ENCODE results near the gene TMEM145.

TMEM145 gene

GRCh38 chr19:42276284-42276683 lies 36.8 kb upstream of the TMEM145 start:
- peaks cover 12% of the 10 kb centered on the region for H3K79me2 ChIP-seq (ENCODE audit: low read length)
- no peaks in the 10 kb centered on the region for H3K9me3 ChIP-seq (ENCODE audit: insufficient read depth, low read length)
- no peaks in the 10 kb centered on the region for H4K20me1 ChIP-seq (ENCODE audit: insufficient read depth, low read length)
- peaks cover 17% of the 10 kb centered on the region for H3K36me3 ChIP-seq (replicated peaks; ENCODE audit: low read depth, low read length)
- H3K4me3 ChIP-seq (ENCODE audit: low read length), result no peak overlapping the region
- peak overlapping the region; percentile 14; the same call in 1 of the 2 replicates for H3K4me2 ChIP-seq (ENCODE audit: low read length)
- no peak overlapping the region for H2AFZ ChIP-seq (ENCODE audit: low read depth, low read length)
- H3K9ac ChIP-seq (ENCODE audit: low read length), result no peak overlapping the region
- H3K4me1 ChIP-seq (ENCODE audit: low read length), result peaks cover 26% of the 10 kb centered on the region
- TF ChIP-seq CTCF (IDR thresholded peaks at IDR 0.05; ENCODE audit: low read depth, low read length) (no peak), EZH2phosphoT487 (IDR thresholded peaks at IDR 0.05; ENCODE audit: low read depth) (no peak)
- no peak overlapping the region for H3K27ac ChIP-seq (ENCODE audit: low read length)
- no peaks in the 10 kb centered on the region for H3K27me3 ChIP-seq (ENCODE audit: low read depth, low read length)

DNA sequence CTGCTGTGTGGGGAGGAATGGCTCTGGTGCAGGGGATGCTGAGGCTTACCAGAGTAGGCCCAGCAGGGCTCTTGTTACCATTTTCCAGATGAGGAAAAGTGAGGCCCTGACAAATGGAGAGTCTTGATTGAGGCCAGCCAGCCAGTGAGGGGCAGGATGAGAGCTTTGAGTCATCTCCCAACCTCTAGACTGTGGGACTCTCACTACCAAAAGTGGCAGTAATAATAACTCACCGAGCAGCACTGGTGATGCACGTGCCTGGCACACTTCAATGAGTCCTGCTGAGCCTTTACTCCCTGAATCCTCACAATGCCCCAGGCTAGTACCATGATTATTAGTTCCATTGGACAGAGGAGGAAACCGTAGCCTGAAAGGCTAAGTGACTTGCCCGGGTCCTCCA lies 36.3 kb upstream of the TMEM145 start:
- Histone ChIP-seq H3K79me2 (ENCODE audit: low read length) (peaks cover 7% of the 10 kb centered on the region; the same call in 1 of the 2 replicates), H3K9me3 (ENCODE audit: insufficient read depth, low read length) (no peaks in the 10 kb centered on the region), H3K36me3 (replicated peaks; ENCODE audit: low read depth, low read length) (peaks cover 17% of the 10 kb centered on the region), H2AFZ (ENCODE audit: low read depth, low read length) (no peak overlapping the region), H4K20me1 (ENCODE audit: insufficient read depth, low read length) (no peaks in the 10 kb centered on the region), H3K9ac (ENCODE audit: low read length) (no peak overlapping the region), H3K27me3 (ENCODE audit: low read depth, low read length) (no peaks in the 10 kb centered on the region), H3K27ac (ENCODE audit: low read length) (peak overlapping the region; percentile 26; the same call in 1 of the 2 replicates), H3K4me1 (ENCODE audit: low read length) (peaks cover 30% of the 10 kb centered on the region), H3K4me3 (ENCODE audit: low read length) (no peak overlapping the region), H3K4me2 (ENCODE audit: low read length) (peak overlapping the region; percentile 14)
- TF ChIP-seq EZH2phosphoT487 (IDR thresholded peaks at IDR 0.05; ENCODE audit: low read depth) (no peak), CTCF (IDR thresholded peaks at IDR 0.05; ENCODE audit: low read depth, low read length) (no peak)

GRCh38 chr19:42277821-42278451 lies 35.2 kb upstream of the TMEM145 start:
- no peaks in the 10 kb centered on the region for H3K9me3 ChIP-seq (ENCODE audit: insufficient read depth, low read length)
- H3K4me2 ChIP-seq (ENCODE audit: low read length), result no peak overlapping the region
- peaks cover 17% of the 10 kb centered on the region for H3K36me3 ChIP-seq (replicated peaks; ENCODE audit: low read depth, low read length)
- H4K20me1 ChIP-seq (ENCODE audit: insufficient read depth, low read length), result no peaks in the 10 kb centered on the region
- H3K4me1 ChIP-seq (ENCODE audit: low read length), result peaks cover 40% of the 10 kb centered on the region
- H3K27me3 ChIP-seq (ENCODE audit: low read depth, low read length), result no peaks in the 10 kb centered on the region
- H3K9ac ChIP-seq (ENCODE audit: low read length), result no peak overlapping the region
- no peak overlapping the region for H3K4me3 ChIP-seq (ENCODE audit: low read length)
- TF ChIP-seq EZH2phosphoT487 (IDR thresholded peaks at IDR 0.05; ENCODE audit: low read depth) (no peak), CTCF (IDR thresholded peaks at IDR 0.05; ENCODE audit: low read depth, low read length) (no peak)
- no peak overlapping the region for H3K27ac ChIP-seq (ENCODE audit: low read length)
- H3K79me2 ChIP-seq (ENCODE audit: low read length), result peaks cover 6% of the 10 kb centered on the region; the same call in 1 of the 2 replicates
- no peak overlapping the region for H2AFZ ChIP-seq (ENCODE audit: low read depth, low read length)

GRCh38 chr19:42278452-42279154 lies 34.5 kb upstream of the TMEM145 start:
- Histone ChIP-seq H4K20me1 (ENCODE audit: insufficient read depth, low read length) (no peaks in the 10 kb centered on the region), H3K9me3 (ENCODE audit: insufficient read depth, low read length) (no peaks in the 10 kb centered on the region), H3K4me1 (ENCODE audit: low read length) (peaks cover 44% of the 10 kb centered on the region), H3K36me3 (replicated peaks; ENCODE audit: low read depth, low read length) (peaks cover 16% of the 10 kb centered on the region), H3K4me2 (ENCODE audit: low read length) (peak overlapping the region; percentile 96), H3K4me3 (ENCODE audit: low read length) (no peak overlapping the region), H3K27me3 (ENCODE audit: low read depth, low read length) (no peaks in the 10 kb centered on the region), H3K9ac (ENCODE audit: low read length) (0 out of 2 replicates have a peak overlapping the region, but pooled peaks have one; percentile 95), H3K79me2 (ENCODE audit: low read length) (peaks cover 6% of the 10 kb centered on the region; the same call in 1 of the 2 replicates), H2AFZ (ENCODE audit: low read depth, low read length) (no peak overlapping the region), H3K27ac (ENCODE audit: low read length) (no peak overlapping the region)
- TF ChIP-seq CTCF (IDR thresholded peaks at IDR 0.05; ENCODE audit: low read depth, low read length), result no peak
- TF ChIP-seq EZH2phosphoT487 (IDR thresholded peaks at IDR 0.05; ENCODE audit: low read depth), result no peak

Data from OCI-LY3 (cell line).